HEK293T (cell line): Measurements from ENCODE around the gene FBXO31.

Experiments used
- CTCF ChIA-PET: fragments of 350-600 bp; formaldehyde crosslinking; extraction: SDS; loops from one replicate; lab custom pipeline; 2021; ENCODE audit warnings: antibody characterized with exemption, inconsistent platforms; lab: Yijun Ruan, JAX
- POLR2A ChIA-PET: fragments of 350-600 bp; formaldehyde crosslinking; extraction: SDS; loops from one replicate; lab custom pipeline; 2020; ENCODE audit warnings: antibody characterized with exemption, inconsistent platforms; lab: Yijun Ruan, JAX
- DNase-seq: peaks from one replicate; pipeline ENCODE4 v3.0.0; 2012; ENCODE audit warnings: mixed read lengths; ENCODE audit errors: extremely low spot score
- ARNT ChIP-seq: fragments of 450-650 bp; IDR thresholded peaks from 2 replicates; pipeline ENCODE4 v1.6.1; 2017; ENCODE audit warnings: mild to moderate bottlenecking
- BHLHE40 ChIP-seq: fragments of 450-650 bp; IDR thresholded peaks from 2 replicates; pipeline ENCODE4 v1.6.1; 2016; ENCODE audit warnings: mild to moderate bottlenecking, moderate library complexity, borderline replicate concordance
- CTBP1 ChIP-seq: fragments of 450-650 bp; IDR thresholded peaks from 2 replicates; pipeline ENCODE4 v1.6.1; 2016; ENCODE audit warnings: borderline replicate concordance
- ELF4 ChIP-seq: fragments of 450-650 bp; IDR thresholded peaks from 2 replicates; pipeline ENCODE4 v1.6.1; 2017; ENCODE audit warnings: antibody characterized with exemption
- FOXA1 ChIP-seq: fragments of 450-650 bp; IDR thresholded peaks from 2 replicates; pipeline ENCODE4 v1.6.1; 2016; ENCODE audit warnings: mild to moderate bottlenecking
- FOXK2 ChIP-seq: fragments of 450-650 bp; IDR thresholded peaks from 2 replicates; pipeline ENCODE4 v1.6.1; 2016; ENCODE audit warnings: mild to moderate bottlenecking
- FOXM1 ChIP-seq: fragments of 450-650 bp; IDR thresholded peaks from 2 replicates; pipeline ENCODE4 v1.6.1; 2017; ENCODE audit warnings: mild to moderate bottlenecking, borderline replicate concordance
- HDGF ChIP-seq: fragments of 450-650 bp; IDR thresholded peaks from 2 replicates; pipeline ENCODE4 v1.6.1; 2017; ENCODE audit warnings: antibody characterized with exemption, borderline replicate concordance
- L3MBTL2 ChIP-seq: fragments of 450-650 bp; conservative IDR thresholded peaks from 2 replicates; pipeline ENCODE4 v1.6.1; 2016; ENCODE audit warnings: mild to moderate bottlenecking
- LEF1 ChIP-seq: fragments of 450-650 bp; IDR thresholded peaks from 2 replicates; pipeline ENCODE4 v1.6.1; 2017; ENCODE audit warnings: mild to moderate bottlenecking, borderline replicate concordance
- NFRKB ChIP-seq: fragments of 450-650 bp; IDR thresholded peaks from 2 replicates; pipeline ENCODE4 v1.6.1; 2016; ENCODE audit warnings: mild to moderate bottlenecking, moderate library complexity
- SP1 ChIP-seq: fragments of 450-650 bp; IDR thresholded peaks from 2 replicates; pipeline ENCODE4 v1.6.1; 2017
- SUZ12 ChIP-seq: fragments of 450-650 bp; IDR thresholded peaks from 2 replicates; pipeline ENCODE4 v1.6.1; 2016; ENCODE audit warnings: mild to moderate bottlenecking
- TARDBP ChIP-seq: fragments of 450-650 bp; IDR thresholded peaks from 2 replicates; pipeline ENCODE4 v1.6.1; 2016
- ZNF384 ChIP-seq: fragments of 450-650 bp; IDR thresholded peaks from 2 replicates; pipeline ENCODE4 v1.6.1; 2016
- TF ChIP-seq, protein P1 (sequence below): fragments of 450-650 bp; IDR thresholded peaks from 2 replicates; pipeline ENCODE4 v1.6.1; 2016

Gene FBXO31

DNA sequence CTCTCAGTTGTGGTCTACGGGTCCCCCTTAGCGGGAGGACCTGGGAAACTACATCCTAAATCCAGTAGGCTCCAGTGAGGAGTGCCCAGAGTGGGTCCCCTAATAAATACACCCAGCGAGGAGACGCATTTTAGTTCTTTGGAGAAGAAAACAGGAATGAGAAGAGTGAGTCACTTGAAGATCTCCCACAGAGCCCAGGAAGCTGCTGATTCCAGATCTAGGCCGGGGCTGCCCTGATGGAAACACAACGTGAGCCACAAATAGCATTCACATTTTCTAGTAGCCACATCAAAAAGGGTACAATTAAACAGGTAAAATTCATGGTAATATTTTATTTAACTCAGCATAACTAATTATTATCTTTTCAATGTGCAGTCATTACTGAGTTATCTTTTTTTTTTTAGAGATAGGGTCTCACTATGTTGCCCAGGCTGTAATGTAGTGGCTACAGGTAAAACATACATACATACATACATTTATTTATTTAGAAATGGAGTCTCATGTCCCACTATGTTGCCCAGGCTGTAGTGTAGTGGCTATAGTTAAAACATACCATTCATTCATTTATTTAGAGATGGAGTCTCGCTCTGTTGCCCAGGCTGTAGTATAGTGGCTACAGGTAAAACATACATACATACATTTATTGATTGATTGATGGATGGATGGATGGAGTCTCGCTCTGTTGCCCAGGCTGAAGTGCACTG, 21.5 kb downstream of the FBXO31 start:
- no peak for TF ChIP-seq L3MBTL2
- TF ChIP-seq ZNF384: no peak
- TF ChIP-seq BHLHE40: no peak
- TF ChIP-seq, protein P1, sequence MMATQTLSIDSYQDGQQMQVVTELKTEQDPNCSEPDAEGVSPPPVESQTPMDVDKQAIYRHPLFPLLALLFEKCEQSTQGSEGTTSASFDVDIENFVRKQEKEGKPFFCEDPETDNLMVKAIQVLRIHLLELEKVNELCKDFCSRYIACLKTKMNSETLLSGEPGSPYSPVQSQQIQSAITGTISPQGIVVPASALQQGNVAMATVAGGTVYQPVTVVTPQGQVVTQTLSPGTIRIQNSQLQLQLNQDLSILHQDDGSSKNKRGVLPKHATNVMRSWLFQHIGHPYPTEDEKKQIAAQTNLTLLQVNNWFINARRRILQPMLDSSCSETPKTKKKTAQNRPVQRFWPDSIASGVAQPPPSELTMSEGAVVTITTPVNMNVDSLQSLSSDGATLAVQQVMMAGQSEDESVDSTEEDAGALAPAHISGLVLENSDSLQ: no peak
- no peak for TF ChIP-seq CTBP1
- TF ChIP-seq LEF1: no peak
- no peak for TF ChIP-seq HDGF
- TF ChIP-seq FOXM1: no peak
- TF ChIP-seq FOXK2: no peak
- POLR2A ChIA-PET: no interaction called here
- no peak for DNase-seq
- CTCF ChIA-PET: no interaction called here

DNA sequence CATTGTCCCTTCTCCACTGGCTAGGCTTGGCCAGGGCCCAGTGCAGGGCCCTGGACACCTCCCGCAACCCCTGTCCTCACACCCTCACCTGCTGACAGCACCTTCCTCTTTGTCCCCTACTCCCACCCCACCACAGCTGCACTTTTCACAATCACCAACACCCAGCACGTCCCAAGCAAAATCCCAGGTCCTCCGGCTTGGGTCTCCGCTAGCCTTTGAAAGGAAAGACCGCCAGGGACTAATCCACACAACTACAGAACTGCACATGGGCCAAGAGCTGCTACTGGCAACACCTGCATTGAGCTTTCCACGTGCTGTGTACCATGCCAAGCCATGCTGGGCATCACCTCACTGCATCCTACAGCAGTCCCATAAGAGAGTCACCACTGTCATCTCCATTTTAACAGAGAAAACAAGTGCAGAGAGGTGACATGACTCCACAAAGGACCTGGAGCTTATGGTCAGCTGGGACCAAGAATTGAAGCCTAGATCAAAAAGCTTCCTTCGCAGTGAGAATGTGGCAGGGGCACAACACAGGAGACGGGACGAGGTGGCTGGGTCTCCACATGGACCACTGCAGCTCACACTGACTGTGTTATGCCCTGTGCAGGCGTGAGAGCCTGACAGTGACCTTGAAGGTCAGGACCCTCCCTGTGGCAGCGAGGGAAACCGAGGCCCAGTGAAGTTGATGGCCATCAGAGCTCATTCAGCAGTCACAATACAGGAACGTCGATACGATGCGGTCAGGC, 22.5 kb downstream of the FBXO31 start:
- no peak for TF ChIP-seq LEF1
- TF ChIP-seq HDGF: no peak
- no peak for TF ChIP-seq NFRKB
- TF ChIP-seq ZNF384: no peak
- TF ChIP-seq TARDBP: no peak
- no peak for TF ChIP-seq BHLHE40
- no peak for TF ChIP-seq ELF4
- no peak for TF ChIP-seq L3MBTL2
- TF ChIP-seq ARNT: no peak
- no peak for TF ChIP-seq FOXM1
- no peak for TF ChIP-seq FOXK2
- DNase-seq: no peak
- ChIA-PET POLR2A (interaction anchor here (0.6 kb wide), 1 partner anchor 23 kb away, joined by 3 read pairs; the partner anchor contains the start of gene FBXO31), CTCF (no interaction called here)

DNA sequence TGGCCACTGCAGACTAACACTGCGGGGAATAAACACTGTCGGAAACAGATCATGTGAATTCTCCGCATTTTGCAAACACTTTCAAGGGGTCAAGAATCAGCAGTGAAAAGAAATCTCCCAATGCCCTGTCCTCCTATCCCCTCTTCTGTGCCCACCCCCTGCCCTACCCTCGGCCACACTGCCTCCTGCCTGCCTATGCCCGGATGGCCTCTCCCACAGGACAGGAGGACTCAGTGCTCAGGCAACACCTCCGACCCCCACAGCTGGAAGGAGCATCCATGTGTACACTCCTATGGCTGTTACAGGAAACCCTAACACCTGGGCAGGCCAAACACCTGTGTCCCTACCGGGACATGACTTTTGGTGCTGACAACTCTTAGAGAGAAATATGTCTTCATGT, 24.5 kb downstream of the FBXO31 start:
- ChIA-PET CTCF (no interaction called here), POLR2A (no interaction called here)
- no peak for DNase-seq
- TF ChIP-seq FOXA1 (no peak), LEF1 (no peak), FOXK2 (no peak), SUZ12 (no peak)

DNA sequence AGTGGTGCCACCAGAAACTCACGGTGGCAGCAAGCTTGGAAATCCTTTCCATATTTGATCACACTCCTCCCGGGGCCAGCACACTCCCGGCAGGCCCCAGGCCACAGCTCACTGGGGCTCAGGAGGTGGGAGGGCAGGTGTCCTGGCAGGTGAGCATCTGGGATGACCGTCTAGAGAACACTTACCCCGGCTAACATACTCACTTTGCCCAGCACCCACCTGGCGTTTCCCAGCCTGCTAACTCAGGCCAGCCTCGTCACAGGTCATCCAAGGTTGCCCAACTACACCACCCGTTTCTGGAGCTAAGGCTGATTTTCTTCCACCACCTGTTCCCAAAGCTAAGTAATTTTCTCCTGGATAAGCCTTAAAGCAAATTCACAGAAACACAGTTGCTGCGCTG, 24.9 kb downstream of the FBXO31 start:
- ChIA-PET CTCF (no interaction called here), POLR2A (no interaction called here)
- DNase-seq: no peak
- TF ChIP-seq ELF4 (no peak), SUZ12 (no peak), CTBP1 (no peak), FOXM1 (no peak), BHLHE40 (no peak), LEF1 (no peak), ARNT (no peak), FOXA1 (no peak), NFRKB (no peak), SP1 (no peak)
- TF ChIP-seq, protein P1: no peak

DNA sequence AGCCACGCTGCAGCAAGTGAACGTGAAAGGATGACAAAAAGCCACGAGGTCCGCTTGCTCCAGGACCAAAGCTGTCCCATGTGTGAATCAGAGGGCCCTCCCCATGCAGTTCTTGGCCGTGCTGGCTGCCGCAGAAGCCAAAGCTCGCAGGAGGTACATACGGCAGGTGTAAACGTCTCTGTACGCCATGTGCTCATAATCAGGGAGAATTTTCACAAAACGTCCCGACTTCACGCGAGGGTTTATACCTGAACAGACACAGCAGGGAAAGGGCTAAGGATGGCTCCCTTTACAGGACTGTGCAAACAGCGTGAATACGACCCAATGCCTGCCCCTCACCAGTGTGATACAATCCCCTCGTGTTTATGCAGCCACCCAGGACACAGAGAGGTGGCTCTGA, 25.3 kb downstream of the FBXO31 start:
- ChIA-PET POLR2A (no interaction called here), CTCF (no interaction called here)
- TF ChIP-seq BHLHE40 (no peak), ZNF384 (no peak), LEF1 (no peak), NFRKB (no peak), FOXK2 (no peak), HDGF (no peak), FOXM1 (no peak), ELF4 (no peak), TARDBP (no peak), L3MBTL2 (no peak), SUZ12 (no peak), ARNT (no peak)
- TF ChIP-seq, protein P1: no peak
- no peak for DNase-seq

DNA sequence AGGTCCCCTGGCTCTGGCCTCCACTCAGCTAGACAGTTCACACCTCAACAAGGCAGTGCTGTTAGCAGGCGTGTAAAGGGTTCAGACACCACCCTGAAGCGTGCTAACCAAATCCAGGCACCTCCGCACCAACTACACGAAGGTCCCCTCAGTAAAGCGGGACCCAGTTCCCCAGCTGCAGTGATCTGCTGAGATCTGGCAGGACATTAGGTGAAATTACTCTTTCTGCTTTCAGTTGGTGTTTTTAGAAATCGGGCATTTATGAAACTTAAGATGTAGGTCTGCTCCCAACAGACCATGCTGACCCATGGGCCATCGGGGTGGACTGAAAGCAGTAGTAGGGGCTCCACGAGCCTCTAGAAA, 27.1 kb downstream of the FBXO31 start:
- POLR2A ChIA-PET: interaction anchor here (1.1 to 1.4 kb wide), 2 partner anchors 27 to 39 kb away, joined by 3 to 5 read pairs; partner anchors contain the start of genes C16orf95 and FBXO31
- CTCF ChIA-PET: no interaction called here
- no peak for DNase-seq
- TF ChIP-seq ARNT (no peak), TARDBP (no peak), ZNF384 (no peak), FOXM1 (no peak), FOXA1 (no peak), LEF1 (no peak)
- TF ChIP-seq, protein P1: no peak
